ENCODE measurements around the gene WBP2NL. TPM values are rescaled to one million over a fixed set of nuclear protein-coding genes. Genes with fewer than 3 reads are reported as not detected.

Gene WBP2NL
- total RNA-seq, 2 donors from 2014 or later = 1.3 TPM; not detected in 1

GRCh38 chr22:42076764-42077485, 78.3 kb downstream of the WBP2NL start:
- Histone ChIP-seq H3K4me1 (ENCODE audit: control insufficient read depth in 1 of 2, low read depth in 2 of 2) (peaks cover 20 to 54% of the 10 kb centered on the region in 2 donors), H3K27me3 (replicated peaks; ENCODE audit: insufficient read depth) (no peaks in the 10 kb centered on the region), H3K9me3 (no peaks in the 10 kb centered on the region), H3K4me3 (no peak overlapping the region), H3K27ac (no peak overlapping the region), H3K36me3 (no peaks in the 10 kb centered on the region)
- no peak for DNase-seq (ENCODE audit: low spot score)
- no peak for TF ChIP-seq CTCF (IDR thresholded peaks at IDR 0.05)
- no peak for ATAC-seq (ENCODE audit: insufficient number of reproducible peaks, low FRiP score, low read depth)

GRCh38 chr22:42077486-42078125, 79.0 kb downstream of the WBP2NL start:
- ATAC-seq (ENCODE audit: insufficient number of reproducible peaks, low FRiP score, low read depth) (no peak), DNase-seq (ENCODE audit: low spot score) (no peak)
- TF ChIP-seq CTCF (IDR thresholded peaks at IDR 0.05) = no peak
- Histone ChIP-seq H3K9me3 (no peaks in the 10 kb centered on the region), H3K36me3 (peaks cover 4% of the 10 kb centered on the region), H3K27me3 (replicated peaks; ENCODE audit: insufficient read depth) (no peaks in the 10 kb centered on the region), H3K4me1 (ENCODE audit: control insufficient read depth in 1 of 2, low read depth in 2 of 2) (peaks cover 20 to 58% of the 10 kb centered on the region in 2 donors), H3K4me3 (no peak overlapping the region), H3K27ac (peak overlapping the region; percentile 98 to 99)

Other genes with a start within 250 kb of the WBP2NL start
- gene CCDC134, start 198.1 kb upstream of the WBP2NL start, total RNA-seq = 1 to 10 TPM; 1.6 to 5.3 TPM
- 10 to 100 TPM; 48.3 to 65.3 TPM for gene SREBF2, start 165.7 kb upstream of the WBP2NL start, total RNA-seq
- gene SHISA8, start 83.7 kb upstream of the WBP2NL start, total RNA-seq = not detected
- not detected for gene TNFRSF13C, start 72.0 kb upstream of the WBP2NL start, total RNA-seq
- gene CENPM, start 51.6 kb upstream of the WBP2NL start, total RNA-seq = not detected
- not detected for gene SEPTIN3, start 29.3 kb upstream of the WBP2NL start, total RNA-seq
- 10 to 100 TPM; 41.7 to 52.7 TPM for gene NAGA, start 72.0 kb downstream of the WBP2NL start, total RNA-seq
- gene PHETA2, start 75.5 kb downstream of the WBP2NL start, total RNA-seq = 10 to 100 TPM; 22.1 to 23.7 TPM
- gene SMDT1, start 80.9 kb downstream of the WBP2NL start, total RNA-seq = 10 to 100 TPM in 1 of 2 donors, 1 to 10 TPM in 1; 6.1 to 17.1 TPM
- 10 to 100 TPM; 21.3 to 27.0 TPM for gene NDUFA6, start 92.0 kb downstream of the WBP2NL start, total RNA-seq
- gene CYP2D6, start 132.0 kb downstream of the WBP2NL start, total RNA-seq = not detected